HEK293T (cell line): Measurements from ENCODE around the gene MYBBP1A.

Experiments
- ARNT ChIP-seq: fragments of 450-650 bp; IDR thresholded peaks from 2 replicates; pipeline ENCODE4 v1.6.1; 2017; ENCODE audit warnings: mild to moderate bottlenecking
- BHLHE40 ChIP-seq: fragments of 450-650 bp; IDR thresholded peaks from 2 replicates; pipeline ENCODE4 v1.6.1; 2016; ENCODE audit warnings: mild to moderate bottlenecking, moderate library complexity, borderline replicate concordance
- CTBP1 ChIP-seq: fragments of 450-650 bp; IDR thresholded peaks from 2 replicates; pipeline ENCODE4 v1.6.1; 2016; ENCODE audit warnings: borderline replicate concordance
- FOXA1 ChIP-seq: fragments of 450-650 bp; IDR thresholded peaks from 2 replicates; pipeline ENCODE4 v1.6.1; 2016; ENCODE audit warnings: mild to moderate bottlenecking
- FOXK2 ChIP-seq: fragments of 450-650 bp; IDR thresholded peaks from 2 replicates; pipeline ENCODE4 v1.6.1; 2016; ENCODE audit warnings: mild to moderate bottlenecking
- FOXM1 ChIP-seq: fragments of 450-650 bp; IDR thresholded peaks from 2 replicates; pipeline ENCODE4 v1.6.1; 2017; ENCODE audit warnings: mild to moderate bottlenecking, borderline replicate concordance
- L3MBTL2 ChIP-seq: fragments of 450-650 bp; conservative IDR thresholded peaks from 2 replicates; pipeline ENCODE4 v1.6.1; 2016; ENCODE audit warnings: mild to moderate bottlenecking
- NFRKB ChIP-seq: fragments of 450-650 bp; IDR thresholded peaks from 2 replicates; pipeline ENCODE4 v1.6.1; 2016; ENCODE audit warnings: mild to moderate bottlenecking, moderate library complexity
- SP1 ChIP-seq: fragments of 450-650 bp; IDR thresholded peaks from 2 replicates; pipeline ENCODE4 v1.6.1; 2017
- SUZ12 ChIP-seq: fragments of 450-650 bp; IDR thresholded peaks from 2 replicates; pipeline ENCODE4 v1.6.1; 2016; ENCODE audit warnings: mild to moderate bottlenecking
- ZNF384 ChIP-seq: fragments of 450-650 bp; IDR thresholded peaks from 2 replicates; pipeline ENCODE4 v1.6.1; 2016

- TF ChIP-seq FOXK2 (no peak), CTBP1 (no peak), FOXM1 (no peak), SUZ12 (no peak), FOXA1 (no peak), ZNF384 (no peak), SP1 (no peak), L3MBTL2 (no peak), BHLHE40 (no peak), NFRKB (no peak), ARNT (no peak)
Measured at GRCh38 chr17:4529533-4530152, 25.5 kb downstream of the MYBBP1A start.
